ENCODE results near the gene ZMIZ1. TPM values are rescaled to one million over a fixed set of nuclear protein-coding genes. Genes with fewer than 3 reads are reported as not detected.

Gene ZMIZ1
- total and polyA plus RNA-seq, 2 donors from 2014 or later = 14.2 to 97.6 TPM

DNA sequence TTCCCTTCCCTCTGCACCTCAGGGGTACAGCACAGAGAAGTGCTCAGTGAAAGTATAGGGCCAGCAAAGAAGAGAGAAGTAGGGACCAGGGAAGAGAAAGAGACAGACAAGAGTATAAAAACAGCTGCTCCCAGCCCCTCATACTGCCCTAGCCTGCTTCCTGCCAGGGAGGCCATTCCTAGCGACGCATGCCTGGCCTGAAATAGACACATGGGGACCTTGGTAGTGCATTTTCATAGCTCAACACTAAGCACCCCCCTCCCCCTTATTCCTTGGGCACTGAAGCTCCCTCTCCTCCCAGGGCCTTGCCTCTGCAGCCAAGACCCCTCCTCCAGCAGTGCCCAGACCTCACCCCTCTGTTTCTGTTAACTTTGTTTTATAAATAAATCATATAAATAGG lies 64.7 kb downstream of the ZMIZ1 start:
- Histone ChIP-seq H3K36me3 (ENCODE audit: control insufficient read depth in 2 of 3, insufficient read depth in 3 of 3, low read length in 3 of 3) (peaks cover 0 to 6% (median 0%) of the 10 kb centered on the region in 3 donors), H3K27me3 (ENCODE audit: control insufficient read depth, insufficient read depth, low read length) (no peaks in the 10 kb centered on the region), H3K4me3 (ENCODE audit: low read length in 3 of 3) (no peak overlapping the region), H3K9me3 (ENCODE audit: control insufficient read depth in 2 of 3, insufficient read depth in 1 of 3, low read length in 3 of 3) (no peaks in the 10 kb centered on the region), H3K9ac (ENCODE audit: low read length in 3 of 3) (no peak overlapping the region), H3K27ac (ENCODE audit: low read depth in 2 of 2, low read length in 2 of 2) (no peak overlapping the region), H3K4me1 (ENCODE audit: control insufficient read depth in 2 of 3, insufficient read depth in 2 of 3, low read depth in 1 of 3, low read length in 3 of 3) (peaks cover 0 to 31% (median 20%) of the 10 kb centered on the region in 3 donors)
- TF ChIP-seq, protein P1, sequence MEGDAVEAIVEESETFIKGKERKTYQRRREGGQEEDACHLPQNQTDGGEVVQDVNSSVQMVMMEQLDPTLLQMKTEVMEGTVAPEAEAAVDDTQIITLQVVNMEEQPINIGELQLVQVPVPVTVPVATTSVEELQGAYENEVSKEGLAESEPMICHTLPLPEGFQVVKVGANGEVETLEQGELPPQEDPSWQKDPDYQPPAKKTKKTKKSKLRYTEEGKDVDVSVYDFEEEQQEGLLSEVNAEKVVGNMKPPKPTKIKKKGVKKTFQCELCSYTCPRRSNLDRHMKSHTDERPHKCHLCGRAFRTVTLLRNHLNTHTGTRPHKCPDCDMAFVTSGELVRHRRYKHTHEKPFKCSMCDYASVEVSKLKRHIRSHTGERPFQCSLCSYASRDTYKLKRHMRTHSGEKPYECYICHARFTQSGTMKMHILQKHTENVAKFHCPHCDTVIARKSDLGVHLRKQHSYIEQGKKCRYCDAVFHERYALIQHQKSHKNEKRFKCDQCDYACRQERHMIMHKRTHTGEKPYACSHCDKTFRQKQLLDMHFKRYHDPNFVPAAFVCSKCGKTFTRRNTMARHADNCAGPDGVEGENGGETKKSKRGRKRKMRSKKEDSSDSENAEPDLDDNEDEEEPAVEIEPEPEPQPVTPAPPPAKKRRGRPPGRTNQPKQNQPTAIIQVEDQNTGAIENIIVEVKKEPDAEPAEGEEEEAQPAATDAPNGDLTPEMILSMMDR (IDR thresholded peaks at IDR 0.05; ENCODE audit: borderline replicate concordance, extremely low read depth, insufficient read depth) = no peak
- FAIRE-seq = no peak
- no peak for DNase-seq
- intact Hi-C loops (cut with DNase I) = no loop called here

DNA sequence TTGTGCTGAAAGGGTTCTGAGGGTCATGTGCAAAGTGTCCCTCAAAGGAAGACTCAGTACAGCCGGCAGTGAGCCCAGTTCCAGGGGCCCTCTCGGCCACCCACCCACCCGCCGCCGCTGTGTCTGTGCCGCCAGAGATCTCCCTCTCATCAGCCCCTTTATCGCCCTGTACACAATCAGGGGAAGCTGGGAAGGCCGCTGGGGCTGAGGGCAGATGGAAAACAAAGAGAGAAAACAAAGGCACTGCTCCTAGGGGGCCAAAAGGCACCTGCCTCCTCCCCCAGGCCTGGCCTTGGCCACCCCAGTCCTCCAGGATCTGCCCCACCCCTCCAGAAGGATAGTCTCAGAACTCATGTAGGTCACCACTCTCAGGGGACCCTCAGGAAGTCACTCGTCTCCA lies 67.0 kb downstream of the ZMIZ1 start:
- Histone ChIP-seq H3K36me3 (ENCODE audit: control insufficient read depth in 2 of 3, insufficient read depth in 3 of 3, low read length in 3 of 3) (peaks cover 5 to 12% (median 8%) of the 10 kb centered on the region in 3 donors), H3K4me3 (ENCODE audit: low read length in 3 of 3) (no peak overlapping the region), H3K4me1 (ENCODE audit: control insufficient read depth in 2 of 3, insufficient read depth in 2 of 3, low read depth in 1 of 3, low read length in 3 of 3) (peaks cover 5 to 38% (median 34%) of the 10 kb centered on the region in 3 donors), H3K27ac (ENCODE audit: low read depth in 2 of 2, low read length in 2 of 2) (peak overlapping the region in 1 of 2 donors; percentile 3), H3K9ac (ENCODE audit: low read length in 3 of 3) (no peak overlapping the region), H3K9me3 (ENCODE audit: control insufficient read depth in 2 of 3, insufficient read depth in 1 of 3, low read length in 3 of 3) (no peaks in the 10 kb centered on the region), H3K27me3 (ENCODE audit: control insufficient read depth, insufficient read depth, low read length) (no peaks in the 10 kb centered on the region)
- DNase-seq (no peak), FAIRE-seq (no peak)
- TF ChIP-seq, protein P1 (IDR thresholded peaks at IDR 0.05; ENCODE audit: borderline replicate concordance, extremely low read depth, insufficient read depth) = no peak
- intact Hi-C loops (cut with DNase I) = no loop called here

DNA sequence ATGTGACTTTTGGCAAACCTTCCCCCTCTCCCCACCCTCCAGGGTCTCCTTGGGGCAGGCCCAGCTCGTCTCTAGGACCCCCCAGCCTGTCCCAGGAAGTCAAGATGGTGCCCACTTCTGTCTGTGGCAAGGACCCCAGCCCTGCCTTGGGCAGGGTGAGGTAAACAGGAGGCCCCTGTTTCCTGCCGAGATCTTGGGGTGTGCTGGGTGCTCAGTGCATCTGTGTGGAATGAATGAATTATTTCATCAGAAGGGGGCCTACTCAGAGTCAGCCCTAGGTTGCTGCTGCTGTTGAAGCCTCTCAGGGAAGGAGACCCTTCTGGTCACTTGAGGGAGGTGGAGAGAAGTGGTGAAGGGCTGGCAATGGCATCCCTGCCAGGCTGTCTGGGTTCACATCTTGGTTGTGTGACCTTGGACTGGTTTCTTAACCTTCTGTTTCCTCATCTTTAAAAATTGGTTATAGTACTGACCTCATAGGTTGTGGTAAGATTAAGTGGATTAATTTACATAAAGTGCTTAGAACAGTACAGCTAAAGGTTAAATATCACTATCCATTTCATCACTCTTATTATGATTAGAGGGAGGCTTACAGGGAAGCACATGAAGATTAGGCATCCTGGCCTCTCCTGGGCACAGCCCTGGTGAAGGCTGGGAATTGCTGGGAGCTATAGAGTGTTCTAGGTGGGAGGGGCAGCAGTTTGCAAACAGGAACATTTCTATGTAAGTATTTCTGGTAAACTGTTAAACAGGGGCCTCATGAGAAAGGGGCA lies 67.7 kb downstream of the ZMIZ1 start:
- DNase-seq (no peak), FAIRE-seq (no peak)
- Histone ChIP-seq H3K36me3 (ENCODE audit: control insufficient read depth in 2 of 3, insufficient read depth in 3 of 3, low read length in 3 of 3) (peaks cover 8 to 12% (median 10%) of the 10 kb centered on the region in 3 donors), H3K27ac (ENCODE audit: low read depth in 2 of 2, low read length in 2 of 2) (peak overlapping the region; percentile 3 to 40), H3K4me1 (ENCODE audit: control insufficient read depth in 2 of 3, insufficient read depth in 2 of 3, low read depth in 1 of 3, low read length in 3 of 3) (peaks cover 10 to 38% (median 36%) of the 10 kb centered on the region in 3 donors), H3K4me3 (ENCODE audit: low read length in 3 of 3) (no peak overlapping the region), H3K9ac (ENCODE audit: low read length in 3 of 3) (no peak overlapping the region), H3K27me3 (ENCODE audit: control insufficient read depth, insufficient read depth, low read length) (no peaks in the 10 kb centered on the region), H3K9me3 (ENCODE audit: control insufficient read depth in 2 of 3, insufficient read depth in 1 of 3, low read length in 3 of 3) (no peaks in the 10 kb centered on the region)
- intact Hi-C loops (cut with DNase I) = no loop called here
- TF ChIP-seq, protein P1 (IDR thresholded peaks at IDR 0.05; ENCODE audit: borderline replicate concordance, extremely low read depth, insufficient read depth) = no peak

Data from kidney (tissue), 14 donors.